Measurements from ENCODE around the gene PLEKHH1. TPM values are rescaled to one million over a fixed set of nuclear protein-coding genes. Genes with fewer than 3 reads are reported as not detected.
"Not testable (repeated sequence)": the region's sequence is repeated elsewhere in the genome, so short reads cannot be mapped to it uniquely, and the experiment has no call there.

PLEKHH1 gene
- total and polyA plus RNA-seq, 2 donors (not counting 1 experiment from before 2014, with no cell fraction given) = 0.10 to 0.33 TPM

DNA sequence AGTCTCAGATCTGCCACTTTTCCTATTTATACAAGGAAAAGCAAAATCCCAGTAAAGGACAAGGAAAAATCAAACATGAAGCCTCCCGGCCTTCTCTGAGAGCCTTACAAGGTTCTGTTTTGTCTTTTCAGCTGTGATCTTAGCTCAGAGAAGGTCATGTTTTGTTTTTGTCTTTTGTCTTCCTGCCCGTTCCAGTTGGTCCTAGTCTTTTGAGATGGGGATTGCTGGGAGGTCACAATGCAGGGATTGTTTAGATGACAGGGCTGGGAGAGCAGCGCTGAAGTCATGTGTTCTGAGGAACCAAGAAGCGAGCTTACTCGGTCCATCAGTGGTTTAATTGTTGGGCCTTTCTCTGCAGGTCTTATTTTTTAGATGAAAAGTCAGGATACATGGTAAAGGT lies 6.0 kb downstream of the PLEKHH1 start:
- Histone ChIP-seq H3K4me1 (ENCODE audit: control insufficient read depth, extremely low read depth, insufficient read depth, low read length) (no peaks in the 10 kb centered on the region), H3K79me2 (ENCODE audit: control insufficient read depth, insufficient read depth, low read length) (no peaks in the 10 kb centered on the region), H3K9me3 (ENCODE audit: control insufficient read depth, insufficient read depth, low read depth, low read length) (no peaks in the 10 kb centered on the region), H3K27ac (ENCODE audit: insufficient read depth, low read length) (no peak overlapping the region), H4K20me1 (ENCODE audit: control insufficient read depth, extremely low read depth, insufficient read depth, low read length) (no peaks in the 10 kb centered on the region), H3K36me3 (ENCODE audit: control insufficient read depth, insufficient read depth, low read length) (no peaks in the 10 kb centered on the region), H3K27me3 (ENCODE audit: control insufficient read depth, insufficient read depth, low read length) (peaks cover 6% of the 10 kb centered on the region), H2AFZ (ENCODE audit: low read length) (no peak overlapping the region), H3K9ac (ENCODE audit: insufficient read depth, low read length) (no peak overlapping the region), H3K4me3 (replicated peaks in 1 of 4; ENCODE audit: control extremely low read depth in 1 of 4, insufficient read depth in 1 of 4, low read depth in 3 of 4, low read length in 4 of 4) (no peak overlapping the region), H3K4me2 (ENCODE audit: extremely low read depth, insufficient read depth, low read length) (no peak overlapping the region)
- TF ChIP-seq, protein P1, sequence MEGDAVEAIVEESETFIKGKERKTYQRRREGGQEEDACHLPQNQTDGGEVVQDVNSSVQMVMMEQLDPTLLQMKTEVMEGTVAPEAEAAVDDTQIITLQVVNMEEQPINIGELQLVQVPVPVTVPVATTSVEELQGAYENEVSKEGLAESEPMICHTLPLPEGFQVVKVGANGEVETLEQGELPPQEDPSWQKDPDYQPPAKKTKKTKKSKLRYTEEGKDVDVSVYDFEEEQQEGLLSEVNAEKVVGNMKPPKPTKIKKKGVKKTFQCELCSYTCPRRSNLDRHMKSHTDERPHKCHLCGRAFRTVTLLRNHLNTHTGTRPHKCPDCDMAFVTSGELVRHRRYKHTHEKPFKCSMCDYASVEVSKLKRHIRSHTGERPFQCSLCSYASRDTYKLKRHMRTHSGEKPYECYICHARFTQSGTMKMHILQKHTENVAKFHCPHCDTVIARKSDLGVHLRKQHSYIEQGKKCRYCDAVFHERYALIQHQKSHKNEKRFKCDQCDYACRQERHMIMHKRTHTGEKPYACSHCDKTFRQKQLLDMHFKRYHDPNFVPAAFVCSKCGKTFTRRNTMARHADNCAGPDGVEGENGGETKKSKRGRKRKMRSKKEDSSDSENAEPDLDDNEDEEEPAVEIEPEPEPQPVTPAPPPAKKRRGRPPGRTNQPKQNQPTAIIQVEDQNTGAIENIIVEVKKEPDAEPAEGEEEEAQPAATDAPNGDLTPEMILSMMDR (conservative IDR thresholded peaks at IDR 0.05 in 1 of 2, IDR thresholded peaks at IDR 0.05 in 1 of 2; ENCODE audit: low read depth in 1 of 2, low read length in 2 of 2) = no peak
- TF ChIP-seq EZH2 (IDR thresholded peaks at IDR 0.05; ENCODE audit: low read length, missing control alignments) = no peak
- DNase-seq (ENCODE audit: low read depth in 2 of 2) = no peak

DNA sequence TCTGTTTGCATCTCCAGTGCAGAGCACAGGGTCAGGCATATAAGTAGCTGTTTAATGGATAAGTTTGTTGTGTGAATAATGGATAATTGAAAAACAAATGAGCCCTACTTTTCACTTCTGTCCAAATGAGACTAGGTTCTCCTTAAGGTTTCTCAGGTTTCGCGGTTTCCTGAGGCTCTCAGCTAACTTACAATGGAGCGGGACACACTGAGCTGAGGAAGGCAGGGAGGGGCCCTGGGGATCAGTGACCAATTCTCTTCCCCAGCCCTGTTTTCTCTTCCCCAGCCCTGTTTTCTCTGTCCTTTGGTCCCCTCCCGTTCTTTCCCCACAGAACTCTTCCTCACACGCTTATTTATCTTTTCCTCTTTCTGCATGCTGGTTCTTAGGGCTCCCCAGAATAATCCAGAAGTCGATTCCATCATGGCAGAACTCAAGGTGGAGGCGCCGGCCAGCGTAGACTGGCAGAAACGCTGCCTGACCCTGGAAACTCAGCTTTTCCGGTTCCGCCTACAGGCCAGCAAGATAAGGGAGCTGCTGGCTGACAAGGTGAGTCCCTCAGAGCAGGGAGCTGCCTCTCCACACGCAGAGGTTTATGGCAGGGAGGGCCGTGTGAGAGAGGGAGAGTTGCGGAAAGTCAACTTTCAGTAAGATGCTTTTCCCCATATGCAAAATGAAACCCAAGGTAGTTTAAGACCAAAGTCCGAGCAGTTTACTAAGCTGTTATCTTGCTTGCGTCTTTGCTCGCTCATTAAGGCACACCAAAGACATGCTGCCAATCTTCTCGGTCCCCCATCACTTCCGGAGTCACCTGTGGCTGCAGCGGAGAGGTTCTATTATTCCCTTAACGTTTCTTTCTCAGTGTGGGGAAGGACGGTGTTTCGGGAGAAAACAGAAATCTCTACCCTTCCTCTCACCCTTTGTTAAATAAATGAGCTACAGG lies 8.6 kb downstream of the PLEKHH1 start:
- Histone ChIP-seq H3K27ac (ENCODE audit: insufficient read depth, low read length) (no peak overlapping the region), H3K9me3 (ENCODE audit: control insufficient read depth, insufficient read depth, low read depth, low read length) (no peaks in the 10 kb centered on the region), H2AFZ (ENCODE audit: low read length) (no peak overlapping the region), H4K20me1 (ENCODE audit: control insufficient read depth, extremely low read depth, insufficient read depth, low read length) (no peaks in the 10 kb centered on the region), H3K79me2 (ENCODE audit: control insufficient read depth, insufficient read depth, low read length) (no peaks in the 10 kb centered on the region), H3K4me2 (ENCODE audit: extremely low read depth, insufficient read depth, low read length) (no peak overlapping the region), H3K36me3 (ENCODE audit: control insufficient read depth, insufficient read depth, low read length) (no peaks in the 10 kb centered on the region), H3K4me3 (replicated peaks in 1 of 4; ENCODE audit: control extremely low read depth in 1 of 4, insufficient read depth in 1 of 4, low read depth in 3 of 4, low read length in 4 of 4) (no peak overlapping the region), H3K4me1 (ENCODE audit: control insufficient read depth, extremely low read depth, insufficient read depth, low read length) (no peaks in the 10 kb centered on the region), H3K27me3 (ENCODE audit: control insufficient read depth, insufficient read depth, low read length) (peaks cover 8% of the 10 kb centered on the region), H3K9ac (ENCODE audit: insufficient read depth, low read length) (no peak overlapping the region)
- TF ChIP-seq, protein P1 (conservative IDR thresholded peaks at IDR 0.05 in 1 of 2, IDR thresholded peaks at IDR 0.05 in 1 of 2; ENCODE audit: low read depth in 1 of 2, low read length in 2 of 2) = no peak
- TF ChIP-seq EZH2 (IDR thresholded peaks at IDR 0.05; ENCODE audit: low read length, missing control alignments) = no peak
- no peak for DNase-seq (ENCODE audit: low read depth in 2 of 2)

DNA sequence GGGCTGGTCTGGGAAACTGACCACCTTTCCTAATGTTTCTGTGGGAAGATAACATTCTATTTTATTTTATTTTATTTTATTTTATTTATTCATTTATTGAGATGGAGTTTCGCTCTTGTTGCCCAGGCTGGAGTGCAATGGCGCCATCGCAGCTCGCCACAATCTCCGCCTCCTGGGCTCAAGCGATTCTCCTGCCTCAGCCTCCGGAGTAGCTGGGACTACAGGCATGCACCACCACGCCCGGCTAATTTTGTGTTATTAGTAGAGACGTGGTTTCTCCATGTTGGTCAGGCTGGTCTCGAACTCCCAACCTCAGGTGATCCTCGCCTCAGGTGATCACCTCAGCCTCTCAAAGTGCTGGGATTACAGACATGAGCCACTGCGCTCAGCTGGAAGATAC lies 9.5 kb downstream of the PLEKHH1 start:
- not testable (repeated sequence) for H3K9ac ChIP-seq (ENCODE audit: insufficient read depth, low read length); DNase-seq (ENCODE audit: low read depth in 2 of 2); H3K79me2 ChIP-seq (ENCODE audit: control insufficient read depth, insufficient read depth, low read length); H4K20me1 ChIP-seq (ENCODE audit: control insufficient read depth, extremely low read depth, insufficient read depth, low read length); H3K36me3 ChIP-seq (ENCODE audit: control insufficient read depth, insufficient read depth, low read length); H3K4me3 ChIP-seq (replicated peaks in 1 of 4; ENCODE audit: control extremely low read depth in 1 of 4, insufficient read depth in 1 of 4, low read depth in 3 of 4, low read length in 4 of 4); H3K27me3 ChIP-seq (ENCODE audit: control insufficient read depth, insufficient read depth, low read length); H3K27ac ChIP-seq (ENCODE audit: insufficient read depth, low read length); H3K4me2 ChIP-seq (ENCODE audit: extremely low read depth, insufficient read depth, low read length); H3K9me3 ChIP-seq (ENCODE audit: control insufficient read depth, insufficient read depth, low read depth, low read length); H3K4me1 ChIP-seq (ENCODE audit: control insufficient read depth, extremely low read depth, insufficient read depth, low read length); H2AFZ ChIP-seq (ENCODE audit: low read length)
